Stomach (tissue), 4 donors: Measurements from ENCODE around the gene TSC1.

ENCODE experiments used
- CTCF ChIP-seq, 7 experiments: fragments of 450-650 bp in 4 of 7; fragments of 200-600 bp in 3 of 7; sonication (generic) in 3 of 7; IDR thresholded peaks; one replicate each; pipeline ENCODE4 v1.5.1; 2016 to 2019; ENCODE audit warnings: antibody characterized with exemption in 7 of 7, control low read depth in 2 of 7, mild to moderate bottlenecking in 1 of 7
- EP300 ChIP-seq: sonication (generic); formaldehyde crosslinking; IDR thresholded peaks from one replicate; pipeline ENCODE4 v1.6.1; 2017; ENCODE audit warnings: antibody characterized with exemption
- POLR2A ChIP-seq, 4 donors: fragments of 450-650 bp; IDR thresholded peaks; one replicate each; pipeline ENCODE4 v1.6.1; 2016; ENCODE audit warnings: antibody characterized with exemption in 4 of 4, control low read depth in 2 of 4, mild to moderate bottlenecking in 1 of 4, moderate library complexity in 1 of 4

- no peak for TF ChIP-seq CTCF (IDR thresholded peaks at IDR 0.05)
- TF ChIP-seq EP300 = no peak
- no peak for TF ChIP-seq POLR2A (IDR thresholded peaks at IDR 0.05)
These were observed 87.4 kb downstream of the TSC1 start for GRCh38 chr9:132857031-132857430.
